Activated CD8-positive, alpha-beta T cell treated with anti-CD3 and anti-CD28 coated beads for 36 hours (primary cell): ENCODE results near the gene VSIG1. TPM values are rescaled to one million over a fixed set of nuclear protein-coding genes. Genes with fewer than 3 reads are reported as not detected.

Experiments used
- ATAC-seq: fragments of 200-7000 bp; cut with Tn5 transposase; one replicate; pipeline ENCODE4 v1.10.0; 2021; ENCODE audit warnings: mild to moderate bottlenecking, moderate library complexity
- CTCF ChIA-PET: fragments of 350-600 bp; sonication (Branson Sonifier 250); formaldehyde crosslinking; loops from one replicate; lab custom pipeline; 2021; ENCODE audit warnings: antibody characterized with exemption; lab: Charles Lee
- POLR2A ChIA-PET: fragments of 350-600 bp; sonication (Branson Sonifier 250); formaldehyde crosslinking; loops from one replicate; lab custom pipeline; 2021; ENCODE audit warnings: antibody characterized with exemption; lab: Charles Lee
- DNase-seq: peaks from one replicate; pipeline ENCODE4 v3.0.0-alpha.2; 2020
- H3K27ac Mint-ChIP-seq: one replicate; pipeline ENCODE4 v1.8.0; 2021; ENCODE audit warnings: mild to moderate bottlenecking, mixed read lengths
- H3K27me3 Mint-ChIP-seq: one replicate; pipeline ENCODE4 v1.8.0; 2021; ENCODE audit warnings: mixed read lengths
- H3K36me3 Mint-ChIP-seq: one replicate; pipeline ENCODE4 v1.8.0; 2021; ENCODE audit warnings: low read depth, mixed read lengths
- H3K4me1 Mint-ChIP-seq: one replicate; pipeline ENCODE4 v1.8.0; 2021; ENCODE audit warnings: low read depth, mixed read lengths
- H3K4me3 Mint-ChIP-seq: one replicate; pipeline ENCODE4 v1.8.0; 2021; ENCODE audit warnings: mild to moderate bottlenecking, moderate library complexity, mixed read lengths
- H3K9me3 Mint-ChIP-seq: one replicate; pipeline ENCODE4 v1.8.0; 2021; ENCODE audit warnings: mixed read lengths
- intact Hi-C: fragments of 100-400 bp; cut with micrococcal nuclease; formaldehyde crosslinking; loops from one replicate; pipeline ENCODE4 v1.10.0; 2022
- total RNA-seq, 2 experiments: library from RNA; stranded (reverse); gene quantifications; one replicate each; pipeline ENCODE4 v1.2.3, GENCODE V29; 2021
- TF ChIP-seq, protein P1 (sequence below): fragments of 200-600 bp; IDR thresholded peaks from one replicate; pipeline ENCODE4 v1.8.0; 2022; ENCODE audit warnings: antibody characterized with exemption, mild to moderate bottlenecking

Gene VSIG1
- total RNA-seq, 2 experiments from 2014 or later, result 0.61 to 1.2 TPM

DNA sequence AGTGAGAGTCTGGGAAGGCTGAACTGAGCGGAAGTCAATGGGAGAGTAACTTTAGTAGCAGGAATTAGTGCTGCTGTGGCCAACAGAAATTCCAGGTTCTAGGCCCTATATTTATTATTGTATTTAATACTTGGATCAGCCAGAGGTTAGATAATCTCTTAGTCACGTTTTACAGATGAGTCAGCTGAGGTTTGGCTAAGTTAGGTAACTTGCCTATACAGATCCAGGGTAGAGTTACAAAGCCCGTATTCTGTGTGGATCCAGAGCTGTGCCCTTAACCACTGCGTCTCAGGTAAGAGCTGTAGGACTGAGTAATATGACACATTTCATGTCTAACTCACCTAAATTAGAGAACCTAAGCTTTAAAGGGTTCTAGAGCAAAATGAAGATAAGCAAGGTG lies 26.0 kb downstream of the VSIG1 start:
- TF ChIP-seq, protein P1, sequence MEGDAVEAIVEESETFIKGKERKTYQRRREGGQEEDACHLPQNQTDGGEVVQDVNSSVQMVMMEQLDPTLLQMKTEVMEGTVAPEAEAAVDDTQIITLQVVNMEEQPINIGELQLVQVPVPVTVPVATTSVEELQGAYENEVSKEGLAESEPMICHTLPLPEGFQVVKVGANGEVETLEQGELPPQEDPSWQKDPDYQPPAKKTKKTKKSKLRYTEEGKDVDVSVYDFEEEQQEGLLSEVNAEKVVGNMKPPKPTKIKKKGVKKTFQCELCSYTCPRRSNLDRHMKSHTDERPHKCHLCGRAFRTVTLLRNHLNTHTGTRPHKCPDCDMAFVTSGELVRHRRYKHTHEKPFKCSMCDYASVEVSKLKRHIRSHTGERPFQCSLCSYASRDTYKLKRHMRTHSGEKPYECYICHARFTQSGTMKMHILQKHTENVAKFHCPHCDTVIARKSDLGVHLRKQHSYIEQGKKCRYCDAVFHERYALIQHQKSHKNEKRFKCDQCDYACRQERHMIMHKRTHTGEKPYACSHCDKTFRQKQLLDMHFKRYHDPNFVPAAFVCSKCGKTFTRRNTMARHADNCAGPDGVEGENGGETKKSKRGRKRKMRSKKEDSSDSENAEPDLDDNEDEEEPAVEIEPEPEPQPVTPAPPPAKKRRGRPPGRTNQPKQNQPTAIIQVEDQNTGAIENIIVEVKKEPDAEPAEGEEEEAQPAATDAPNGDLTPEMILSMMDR, result no peak
- H3K36me3 Mint-ChIP-seq, result no peaks in the 10 kb centered on the region
- no peak overlapping the region for H3K4me3 Mint-ChIP-seq
- no peak for ATAC-seq
- no peak overlapping the region for H3K27ac Mint-ChIP-seq
- POLR2A ChIA-PET, result no interaction called here
- CTCF ChIA-PET, result interaction anchor here (1.0 to 2.0 kb wide), 8 partner anchors 8 to 120 kb away, joined by 3 to 23 read pairs (median 4); no protein-coding TSS in a partner anchor
- intact Hi-C loops, result loop anchor here (5.0 kb wide), 1 partner anchor 49 kb away; no protein-coding TSS in a partner anchor
- no peaks in the 10 kb centered on the region for H3K27me3 Mint-ChIP-seq
- peaks cover 4% of the 10 kb centered on the region for H3K4me1 Mint-ChIP-seq
- no peaks in the 10 kb centered on the region for H3K9me3 Mint-ChIP-seq
- no peak for DNase-seq

DNA sequence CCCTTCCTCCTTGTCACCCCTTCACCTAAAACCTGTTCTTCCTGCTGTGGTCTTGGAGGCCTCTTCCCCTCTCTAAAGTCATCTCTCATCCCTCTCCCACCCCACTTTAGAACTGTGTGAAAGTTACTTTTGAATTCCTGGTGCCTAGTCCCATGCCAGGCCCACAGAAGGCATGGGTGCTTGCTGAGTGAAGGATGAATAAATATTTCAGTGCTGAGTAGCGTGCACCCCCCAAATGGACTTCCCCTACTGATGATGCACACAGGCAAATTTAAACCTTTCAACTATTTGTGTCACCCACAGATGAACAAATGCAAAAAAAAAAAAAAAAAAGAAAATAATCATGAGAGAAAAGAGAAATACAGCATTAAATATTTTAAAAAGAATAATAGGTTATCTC lies 26.7 kb downstream of the VSIG1 start:
- Mint-ChIP-seq H3K4me3 (no peak overlapping the region), H3K36me3 (no peaks in the 10 kb centered on the region), H3K27ac (no peak overlapping the region), H3K9me3 (no peaks in the 10 kb centered on the region), H3K4me1 (peaks cover 4% of the 10 kb centered on the region), H3K27me3 (no peaks in the 10 kb centered on the region)
- DNase-seq (peak; percentile 10), ATAC-seq (no peak)
- intact Hi-C loops, result loop anchor here (5.0 kb wide), 1 partner anchor 49 kb away; no protein-coding TSS in a partner anchor
- CTCF ChIA-PET, result interaction anchor here (1.0 to 2.0 kb wide), 6 partner anchors 11 to 121 kb away, joined by 3 to 23 read pairs (median 5); no protein-coding TSS in a partner anchor
- TF ChIP-seq, protein P1, result no peak
- POLR2A ChIA-PET, result no interaction called here

DNA sequence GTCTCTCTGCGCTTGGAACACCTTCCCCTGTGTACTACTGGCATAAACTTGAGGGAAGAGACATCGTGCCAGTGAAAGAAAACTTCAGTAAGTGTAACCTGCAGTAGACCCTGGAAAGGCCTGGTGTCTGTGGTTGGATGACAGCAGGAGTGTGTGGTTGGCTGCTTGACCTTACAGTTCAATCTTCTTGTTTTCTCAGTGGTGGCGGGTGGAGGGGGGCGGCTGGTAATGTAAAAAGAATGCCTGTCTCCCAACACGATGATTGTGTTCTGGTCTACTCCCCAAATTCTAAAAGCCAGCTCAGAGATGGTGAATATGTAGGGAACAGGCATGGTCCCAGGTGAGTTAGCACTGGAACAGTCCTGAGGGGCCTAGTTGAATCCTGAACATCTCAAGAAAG lies 27.9 kb downstream of the VSIG1 start:
- no peaks in the 10 kb centered on the region for H3K9me3 Mint-ChIP-seq
- H3K27me3 Mint-ChIP-seq, result no peaks in the 10 kb centered on the region
- TF ChIP-seq, protein P1, result no peak
- H3K36me3 Mint-ChIP-seq, result no peaks in the 10 kb centered on the region
- CTCF ChIA-PET, result interaction anchor here (0.6 to 0.7 kb wide), 2 partner anchors 66 to 362 kb away, joined by 3 read pairs; no protein-coding TSS in a partner anchor
- H3K27ac Mint-ChIP-seq, result no peak overlapping the region
- H3K4me1 Mint-ChIP-seq, result peaks cover 4% of the 10 kb centered on the region
- intact Hi-C loops, result loop anchor here (5.0 kb wide), 1 partner anchor 50 kb away; no protein-coding TSS in a partner anchor
- H3K4me3 Mint-ChIP-seq, result no peak overlapping the region
- POLR2A ChIA-PET, result no interaction called here
- DNase-seq (no peak), ATAC-seq (no peak)

DNA sequence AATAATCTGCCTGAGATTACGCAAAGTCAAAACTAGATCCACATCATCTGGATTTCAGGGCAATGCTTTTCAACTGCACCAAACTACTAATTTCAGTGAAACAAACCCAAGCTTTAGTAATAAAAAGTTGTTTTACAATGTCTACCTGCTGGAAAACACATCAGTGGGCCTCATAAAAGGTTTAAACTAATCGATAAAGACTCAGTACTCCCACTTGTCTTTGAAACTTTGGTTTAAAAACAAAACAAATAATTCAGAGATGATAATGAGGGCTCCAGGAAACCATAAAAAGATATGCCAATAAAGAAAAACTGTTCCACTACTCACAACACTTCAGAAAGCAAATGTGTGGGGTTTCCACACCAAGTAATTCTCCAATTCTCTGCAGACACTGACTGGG lies 36.2 kb downstream of the VSIG1 start:
- Mint-ChIP-seq H3K4me3 (no peak overlapping the region), H3K27ac (no peak overlapping the region), H3K27me3 (no peaks in the 10 kb centered on the region), H3K9me3 (no peaks in the 10 kb centered on the region), H3K4me1 (no peaks in the 10 kb centered on the region), H3K36me3 (peaks cover 7% of the 10 kb centered on the region)
- TF ChIP-seq, protein P1, result no peak
- DNase-seq (no peak), ATAC-seq (no peak)
- POLR2A ChIA-PET, result interaction anchor here (1.4 kb wide), 1 partner anchor 13 kb away, joined by 3 read pairs; no protein-coding TSS in a partner anchor
- intact Hi-C loops, result no loop called here
- CTCF ChIA-PET, result interaction anchor here (1.4 kb wide), 1 partner anchor 11 kb away, joined by 3 read pairs; no protein-coding TSS in a partner anchor

DNA sequence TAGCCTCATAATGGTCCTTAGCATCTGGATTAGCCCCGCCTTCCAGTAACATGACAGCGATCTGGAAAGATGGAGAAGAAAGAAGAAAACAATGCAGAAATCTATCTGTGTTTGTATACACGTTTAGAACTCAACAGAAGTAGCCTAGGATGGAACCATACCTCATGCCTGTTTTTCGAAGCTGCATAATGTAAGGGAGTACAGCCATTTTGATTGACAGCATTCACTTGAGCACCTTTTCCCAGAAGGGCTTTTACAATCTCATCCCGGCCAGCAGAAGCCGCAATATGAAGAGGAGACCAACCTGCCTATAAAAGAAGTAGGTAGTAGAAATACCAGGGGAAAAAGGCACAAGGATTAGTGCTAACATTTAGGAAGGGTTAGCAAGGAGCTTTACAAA lies 42.9 kb downstream of the VSIG1 start:
- H3K4me3 Mint-ChIP-seq, result no peak overlapping the region
- no peak overlapping the region for H3K27ac Mint-ChIP-seq
- no peak for DNase-seq
- H3K9me3 Mint-ChIP-seq, result no peaks in the 10 kb centered on the region
- H3K36me3 Mint-ChIP-seq, result peaks cover 11% of the 10 kb centered on the region
- CTCF ChIA-PET, result no interaction called here
- TF ChIP-seq, protein P1, result no peak
- no peak for ATAC-seq
- intact Hi-C loops, result no loop called here
- no peaks in the 10 kb centered on the region for H3K27me3 Mint-ChIP-seq
- POLR2A ChIA-PET, result no interaction called here
- H3K4me1 Mint-ChIP-seq, result peaks cover 12% of the 10 kb centered on the region
